T-helper 9 cell (primary cell): ENCODE results near the gene TIAL1.

Experiments
- DNase-seq: peaks from one replicate; pipeline ENCODE4 v3.0.0-alpha.2; 2020

Gene TIAL1

DNA sequence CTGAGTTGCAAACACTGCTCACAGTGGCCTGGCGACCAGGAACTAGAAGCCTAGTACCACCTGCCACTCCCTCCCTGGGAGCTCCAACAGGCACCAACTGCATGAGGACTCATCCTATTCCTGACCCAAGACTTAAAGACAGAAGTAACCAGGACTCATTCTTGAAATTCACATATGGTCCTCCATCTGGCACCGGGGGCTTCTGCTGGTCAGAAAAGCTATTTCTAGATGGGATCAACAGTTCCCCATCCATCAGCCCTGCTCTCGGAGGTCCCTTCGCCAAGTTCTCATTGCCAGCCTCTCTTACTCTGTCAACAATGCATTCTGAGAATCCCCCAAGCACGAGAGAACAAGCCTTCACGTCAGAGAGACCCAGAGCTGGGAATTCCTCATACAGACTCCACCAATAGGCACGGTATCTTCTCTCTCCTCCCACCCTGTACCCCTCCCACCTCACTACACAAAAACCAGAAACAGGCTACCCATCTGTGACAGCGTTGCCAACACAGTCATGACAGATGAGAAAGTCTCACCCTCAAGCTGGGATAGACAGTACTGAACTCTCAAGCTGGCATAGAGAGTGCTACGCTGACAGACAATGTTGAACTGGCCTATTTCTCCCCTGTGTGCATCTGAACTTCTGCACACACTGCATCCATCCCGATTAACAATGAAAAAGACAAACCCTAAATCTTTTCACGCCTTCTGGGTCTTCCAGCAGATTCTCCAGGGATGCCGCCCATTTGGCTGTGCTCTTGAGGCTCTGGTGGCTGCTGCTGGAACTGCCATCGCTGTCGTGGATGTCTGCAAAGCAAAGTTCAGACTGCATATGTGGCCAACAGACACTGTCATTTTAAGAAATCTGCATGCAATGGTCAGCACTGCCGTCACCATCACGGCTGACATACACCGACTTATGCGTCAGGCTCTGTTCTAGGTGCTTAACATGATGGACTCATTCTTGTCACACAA is 69.9 kb downstream of the TIAL1 start:
- DNase-seq, result no peak

DNA sequence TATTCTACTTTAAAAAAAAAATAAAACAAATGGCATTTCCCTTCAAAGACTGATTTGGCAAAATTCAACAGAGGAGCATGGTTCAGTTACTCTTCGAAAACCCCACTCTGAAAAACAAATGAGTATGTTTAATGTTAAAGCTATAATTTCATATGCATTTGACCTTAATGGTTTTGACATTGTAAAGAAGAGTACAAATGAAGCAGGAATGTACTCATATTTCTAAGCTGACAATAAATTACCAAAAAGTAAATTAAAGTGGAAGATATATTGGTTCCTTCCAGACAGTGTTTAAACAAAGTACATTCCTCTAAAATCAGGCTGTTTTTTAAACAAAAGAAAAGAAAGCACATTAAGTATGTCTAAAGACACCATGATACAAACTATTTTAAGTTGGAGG is 70.6 kb downstream of the TIAL1 start:
- DNase-seq, result no peak

DNA sequence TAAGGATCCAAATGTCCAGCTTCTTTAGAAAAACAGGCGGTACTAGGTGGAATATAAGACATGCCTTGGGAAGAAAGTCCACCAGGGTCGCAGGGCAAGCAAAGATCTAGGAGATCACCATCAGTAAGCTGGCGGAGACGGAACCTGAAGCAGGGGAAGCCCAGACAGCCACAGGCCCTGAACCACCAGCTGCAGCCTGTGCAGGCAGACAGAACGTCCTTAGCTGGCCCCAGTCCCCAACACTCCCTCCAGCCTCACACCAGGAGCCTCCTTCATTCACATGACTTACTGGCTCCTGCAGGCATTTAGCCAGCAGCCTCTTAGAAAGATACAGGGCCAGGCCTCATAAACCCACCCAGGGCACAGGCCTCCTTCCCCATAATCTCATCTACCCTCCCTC is 71.6 kb downstream of the TIAL1 start:
- DNase-seq, result no peak

DNA sequence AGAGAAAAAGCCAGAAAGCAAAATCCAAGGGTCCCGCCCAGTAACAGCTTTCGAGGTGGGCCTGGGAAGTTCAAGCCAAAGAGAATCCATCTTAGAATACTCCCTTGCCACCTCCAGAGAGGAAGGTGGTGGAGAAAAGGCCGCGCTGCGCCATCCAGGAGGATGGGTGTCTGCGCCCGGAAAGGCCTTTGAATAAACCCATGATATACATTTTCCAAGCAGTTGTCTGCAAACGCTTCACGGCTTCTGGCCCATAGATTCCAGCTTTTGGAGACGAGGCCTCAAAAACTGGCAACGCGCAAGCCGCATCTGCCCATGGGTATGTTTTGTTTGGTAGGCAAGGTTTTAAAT is 72.1 kb downstream of the TIAL1 start:
- no peak for DNase-seq

DNA sequence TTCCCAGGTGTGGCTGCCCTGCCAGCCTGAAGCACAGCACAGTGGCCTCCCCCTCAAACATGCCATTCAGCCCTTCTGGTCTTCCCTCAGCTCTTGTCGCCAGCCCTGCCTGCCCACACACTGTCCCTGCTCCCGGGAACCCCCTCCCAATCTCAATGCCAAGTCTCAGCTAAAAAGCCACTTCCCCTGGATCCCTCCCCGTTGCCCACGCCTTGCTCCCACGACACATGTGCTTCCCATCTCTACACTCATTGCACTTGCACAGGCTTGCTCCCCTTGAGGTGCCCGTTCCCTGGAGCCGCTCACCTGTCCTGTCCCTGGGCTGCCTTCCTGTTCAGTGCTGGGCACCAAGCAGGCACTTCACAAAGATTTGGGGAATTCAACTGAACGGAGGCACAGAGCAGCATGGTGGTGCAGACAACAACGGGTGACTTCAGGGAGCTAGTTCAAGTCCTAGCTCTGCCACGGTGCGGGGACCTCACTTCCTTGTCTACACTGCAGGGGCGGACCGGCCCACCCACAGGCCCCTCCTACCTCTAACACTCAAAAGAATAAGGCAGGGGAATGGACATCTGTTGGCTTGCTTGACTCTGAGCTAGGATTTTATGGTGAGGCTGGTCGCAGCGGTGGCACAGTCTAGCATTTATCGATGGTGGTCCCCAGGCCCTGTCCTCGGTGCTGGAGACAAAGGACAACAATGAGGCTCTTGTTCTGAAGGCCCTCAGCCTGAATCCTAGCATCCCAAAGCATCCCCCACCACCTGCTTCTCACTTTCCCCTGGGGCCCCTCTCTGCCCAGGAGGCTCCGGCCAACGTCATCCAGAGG is 72.7 kb downstream of the TIAL1 start:
- DNase-seq, result no peak
